NCI-H146 treated with DMSO at 0.1 percent for 48 hours (cell line): ENCODE results near the gene FUT4.
"Not testable (repeated sequence)": the region's sequence is repeated elsewhere in the genome, so short reads cannot be mapped to it uniquely, and the experiment has no call there.

Experiments
- DNase-seq: peaks from one replicate; lab custom pipeline; 2025; ENCODE audit not compliant: unreplicated experiment; lab: John Stamatoyannopoulos, UW

The FUT4 gene

DNA sequence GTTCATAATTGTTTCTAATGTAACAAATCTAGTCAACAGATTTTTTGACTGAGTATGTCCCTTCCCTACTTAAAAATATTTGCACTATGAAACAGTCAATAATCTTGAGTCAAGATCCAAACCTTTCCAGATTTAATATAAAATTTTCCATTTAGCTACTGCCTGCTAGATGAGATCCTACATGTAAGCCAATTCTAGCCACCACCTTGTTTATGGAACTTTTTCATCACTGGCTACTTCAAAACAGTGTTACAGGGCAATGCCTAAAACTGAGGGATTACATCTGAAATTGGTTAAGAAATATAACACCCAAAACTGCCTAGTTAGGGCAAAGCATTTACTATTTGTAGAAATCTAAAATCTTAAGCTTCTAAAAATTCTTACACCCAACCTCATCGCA, 10.5 kb upstream of the FUT4 start:
- no peak for DNase-seq

GRCh38 chr11:94533696-94534630, 9.8 kb upstream of the FUT4 start:
- DNase-seq, result no peak

GRCh38 chr11:94536386-94536785, 7.3 kb upstream of the FUT4 start:
- DNase-seq, result no peak

- no peak for DNase-seq
Observed at GRCh38 chr11:94537031-94537600, 6.6 kb upstream of the FUT4 start.

- no peak for DNase-seq
Observed at GRCh38 chr11:94539420-94539819, 4.3 kb upstream of the FUT4 start.

DNA sequence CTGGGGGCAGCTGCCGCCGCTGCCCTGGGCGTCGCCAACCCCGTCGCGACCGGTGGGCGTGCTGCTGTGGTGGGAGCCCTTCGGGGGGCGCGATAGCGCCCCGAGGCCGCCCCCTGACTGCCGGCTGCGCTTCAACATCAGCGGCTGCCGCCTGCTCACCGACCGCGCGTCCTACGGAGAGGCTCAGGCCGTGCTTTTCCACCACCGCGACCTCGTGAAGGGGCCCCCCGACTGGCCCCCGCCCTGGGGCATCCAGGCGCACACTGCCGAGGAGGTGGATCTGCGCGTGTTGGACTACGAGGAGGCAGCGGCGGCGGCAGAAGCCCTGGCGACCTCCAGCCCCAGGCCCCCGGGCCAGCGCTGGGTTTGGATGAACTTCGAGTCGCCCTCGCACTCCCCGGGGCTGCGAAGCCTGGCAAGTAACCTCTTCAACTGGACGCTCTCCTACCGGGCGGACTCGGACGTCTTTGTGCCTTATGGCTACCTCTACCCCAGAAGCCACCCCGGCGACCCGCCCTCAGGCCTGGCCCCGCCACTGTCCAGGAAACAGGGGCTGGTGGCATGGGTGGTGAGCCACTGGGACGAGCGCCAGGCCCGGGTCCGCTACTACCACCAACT, 1.0 kb downstream of the FUT4 start:
- DNase-seq, result no peak

DNA sequence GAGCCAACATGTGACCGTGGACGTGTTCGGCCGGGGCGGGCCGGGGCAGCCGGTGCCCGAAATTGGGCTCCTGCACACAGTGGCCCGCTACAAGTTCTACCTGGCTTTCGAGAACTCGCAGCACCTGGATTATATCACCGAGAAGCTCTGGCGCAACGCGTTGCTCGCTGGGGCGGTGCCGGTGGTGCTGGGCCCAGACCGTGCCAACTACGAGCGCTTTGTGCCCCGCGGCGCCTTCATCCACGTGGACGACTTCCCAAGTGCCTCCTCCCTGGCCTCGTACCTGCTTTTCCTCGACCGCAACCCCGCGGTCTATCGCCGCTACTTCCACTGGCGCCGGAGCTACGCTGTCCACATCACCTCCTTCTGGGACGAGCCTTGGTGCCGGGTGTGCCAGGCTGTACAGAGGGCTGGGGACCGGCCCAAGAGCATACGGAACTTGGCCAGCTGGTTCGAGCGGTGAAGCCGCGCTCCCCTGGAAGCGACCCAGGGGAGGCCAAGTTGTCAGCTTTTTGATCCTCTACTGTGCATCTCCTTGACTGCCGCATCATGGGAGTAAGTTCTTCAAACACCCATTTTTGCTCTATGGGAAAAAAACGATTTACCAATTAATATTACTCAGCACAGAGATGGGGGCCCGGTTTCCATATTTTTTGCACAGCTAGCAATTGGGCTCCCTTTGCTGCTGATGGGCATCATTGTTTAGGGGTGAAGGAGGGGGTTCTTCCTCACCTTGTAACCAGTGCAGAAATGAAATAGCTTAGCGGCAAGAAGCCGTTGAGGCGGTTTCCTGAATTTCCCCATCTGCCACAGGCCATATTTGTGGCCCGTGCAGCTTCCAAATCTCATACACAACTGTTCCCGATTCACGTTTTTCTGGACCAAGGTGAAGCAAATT, 1.8 kb downstream of the FUT4 start:
- DNase-seq, result no peak

GRCh38 chr11:94546162-94546470, 2.4 kb downstream of the FUT4 start:
- no peak for DNase-seq

DNA sequence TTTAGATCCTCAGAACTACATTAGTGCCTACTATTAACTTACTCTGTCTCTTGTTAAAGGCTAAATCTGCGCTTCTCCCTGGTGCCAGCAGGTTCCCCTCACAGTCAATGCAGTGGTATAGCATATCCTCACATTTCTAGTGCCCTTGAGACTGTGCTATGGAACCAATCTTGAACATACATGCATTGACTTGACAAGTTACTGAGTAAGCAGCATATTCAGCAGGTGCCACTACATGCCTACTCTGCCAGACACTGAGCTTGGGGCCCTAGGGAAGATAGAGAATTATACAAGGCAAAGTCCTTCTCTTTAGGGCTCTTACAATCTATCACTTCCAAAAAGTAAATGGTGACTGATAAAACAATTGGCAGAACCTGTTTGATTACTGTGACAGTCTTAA, 3.2 kb downstream of the FUT4 start:
- no peak for DNase-seq

GRCh38 chr11:94549146-94549545, 5.4 kb downstream of the FUT4 start:
- no peak for DNase-seq

GRCh38 chr11:94550513-94550912, 6.8 kb downstream of the FUT4 start:
- DNase-seq, result no peak

DNA sequence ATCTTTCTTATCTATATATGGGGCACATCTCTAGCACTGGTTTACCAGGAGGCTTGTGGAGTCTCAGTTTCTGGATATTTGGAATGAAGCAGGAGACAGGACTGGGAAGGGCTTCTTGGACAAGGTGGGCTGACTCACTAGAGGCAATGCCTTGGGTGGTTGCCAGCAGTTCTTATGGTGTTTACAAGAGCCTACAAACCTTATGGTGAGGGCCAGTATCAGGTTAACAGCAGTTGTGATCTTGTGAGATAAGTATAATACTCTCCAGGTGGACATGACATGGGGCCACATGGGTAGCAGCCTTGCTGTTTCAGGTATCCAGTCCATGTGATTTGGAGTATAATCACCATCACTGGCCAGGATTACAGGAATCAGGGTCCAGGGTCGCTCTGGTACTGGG, 10.2 kb downstream of the FUT4 start:
- DNase-seq, result no peak

GRCh38 chr11:94555752-94556329, 12.1 kb downstream of the FUT4 start:
- DNase-seq, result not testable (repeated sequence)

DNA sequence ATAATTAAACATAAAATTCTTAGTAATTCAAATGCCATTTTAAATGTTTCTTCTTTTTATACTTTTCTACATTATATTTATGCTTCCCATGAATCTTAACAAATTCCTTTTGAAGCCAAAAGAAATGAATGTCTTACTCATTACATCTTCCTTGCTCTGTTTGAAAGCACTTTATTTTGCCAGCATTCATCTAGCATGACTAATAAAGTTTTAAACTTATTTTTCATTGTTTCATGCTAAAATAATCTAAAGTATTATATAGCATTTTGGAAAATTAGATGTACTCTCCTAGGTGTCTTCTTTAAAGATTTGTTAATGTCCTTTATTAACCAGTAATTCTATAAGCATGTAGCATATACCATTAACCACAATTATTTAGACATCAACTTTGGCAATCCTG, 13.7 kb downstream of the FUT4 start:
- DNase-seq, result no peak

- no peak for DNase-seq
Observed at GRCh38 chr11:94557992-94558391, 14.3 kb downstream of the FUT4 start.

DNA sequence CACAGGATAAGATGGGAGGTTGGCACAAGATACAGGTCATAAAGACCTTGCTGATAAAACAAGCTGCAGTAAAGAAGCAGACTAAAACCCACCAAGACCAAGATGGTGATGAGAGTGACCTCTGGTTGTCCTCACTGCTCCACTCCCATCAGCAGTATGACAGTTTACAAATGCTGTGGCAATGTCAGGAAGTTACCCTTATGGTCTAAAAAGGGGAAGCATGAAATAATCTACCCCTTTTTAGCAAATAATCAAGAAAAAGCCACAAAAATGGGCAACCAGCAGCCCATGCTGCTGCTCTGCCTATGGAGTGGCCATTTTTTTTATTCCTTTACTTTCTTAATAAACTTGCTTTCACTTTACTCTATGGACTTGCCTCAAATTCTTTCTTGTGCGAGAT, 14.7 kb downstream of the FUT4 start:
- no peak for DNase-seq

DNA sequence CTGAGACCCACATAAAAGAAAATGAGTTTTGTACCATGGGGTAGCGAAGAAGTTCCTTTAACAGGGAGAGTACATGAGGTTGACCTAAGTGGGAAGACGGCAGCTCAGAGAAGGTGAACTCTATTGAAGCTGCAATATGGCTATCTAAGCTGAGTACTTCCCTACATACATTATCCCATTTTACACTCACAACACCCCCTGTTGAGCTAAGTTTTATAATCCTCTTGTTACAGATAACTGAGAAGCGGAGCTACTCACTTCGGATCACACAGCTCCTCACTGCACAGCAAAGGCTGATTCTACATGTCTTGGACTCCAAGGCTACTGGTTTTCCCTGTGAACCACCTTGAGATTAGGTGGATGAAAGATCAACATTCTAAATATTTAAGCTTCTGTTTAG, 15.2 kb downstream of the FUT4 start:
- DNase-seq, result no peak

- no peak for DNase-seq
Observed at GRCh38 chr11:94559361-94559760, 15.6 kb downstream of the FUT4 start.

DNA sequence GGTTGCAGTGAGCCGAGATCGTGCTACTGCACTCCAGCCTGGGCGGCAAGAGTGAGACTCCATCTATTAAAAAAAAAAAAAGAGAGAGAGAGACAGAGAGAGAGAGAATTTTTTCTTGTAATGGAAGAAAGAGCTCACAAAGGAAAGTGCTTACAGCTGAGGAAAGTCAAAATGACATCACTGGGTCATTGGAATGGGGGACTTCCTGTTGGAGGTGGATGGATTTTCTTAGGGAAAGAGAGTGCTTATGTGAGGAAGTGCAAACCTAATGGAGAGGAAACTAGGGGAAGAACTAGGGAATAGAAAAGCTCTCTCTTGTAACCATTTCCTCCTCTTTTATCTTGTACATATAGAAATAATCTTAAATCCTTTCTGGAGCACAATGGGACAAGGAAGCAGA, 17.1 kb downstream of the FUT4 start:
- no peak for DNase-seq

GRCh38 chr11:94563176-94563847, 19.6 kb downstream of the FUT4 start:
- no peak for DNase-seq
